Thoracic aorta (tissue), 2 donors: ENCODE measurements around the gene SGIP1. TPM values are rescaled to one million over a fixed set of nuclear protein-coding genes. Genes with fewer than 3 reads are reported as not detected.

Experiments used
- ATAC-seq: fragments of 150-250 bp; one replicate; pipeline ENCODE4 v1.8.0; 2017; ENCODE audit warnings: low read depth; ENCODE audit not compliant: insufficient number of reproducible peaks, low FRiP score
- DNase-seq: peaks from one replicate; pipeline ENCODE4 v3.0.0-alpha.2; 2020; ENCODE audit warnings: low spot score
- H3K27ac ChIP-seq, 2 donors: fragments of 200-600 bp; sonication (generic); 1 replicate in 1 of 2; 2 replicates in 1 of 2; pipeline ENCODE4 v1.5.1; 2016; ENCODE audit warnings: mild to moderate bottlenecking in 2 of 2, moderate library complexity in 2 of 2
- H3K27me3 ChIP-seq: fragments of 200-600 bp; sonication (generic); replicated peaks from 2 replicates; pipeline ENCODE4 v1.6.0; 2016; ENCODE audit warnings: mild to moderate bottlenecking; ENCODE audit not compliant: insufficient read depth
- H3K36me3 ChIP-seq: fragments of 200-600 bp; sonication (generic); one replicate; pipeline ENCODE4 v1.5.1; 2016
- H3K4me1 ChIP-seq, 2 donors: fragments of 200-600 bp; sonication (generic); 1 replicate in 1 of 2; 2 replicates in 1 of 2; pipeline versions ENCODE4 v1.5.1 to v1.6.0; 2016; ENCODE audit warnings: low read depth in 2 of 2, mild to moderate bottlenecking in 1 of 2; ENCODE audit not compliant: control insufficient read depth in 1 of 2
- H3K4me3 ChIP-seq: fragments of 200-600 bp; sonication (generic); 2 replicates; pipeline ENCODE4 v1.5.1; 2016; ENCODE audit warnings: mild to moderate bottlenecking
- H3K9me3 ChIP-seq: fragments of 200-600 bp; sonication (generic); 2 replicates; pipeline ENCODE4 v1.5.1; 2016
- CTCF ChIP-seq: fragments of 200-600 bp; sonication (generic); IDR thresholded peaks from one replicate; pipeline ENCODE4 v1.5.1; 2019; ENCODE audit warnings: antibody characterized with exemption
- total RNA-seq, 2 donors: library from RNA; depleted of rRNA; stranded (reverse); fragments of >200 nt; gene quantifications; one replicate each; pipeline versions ENCODE4 v1.1.0 to v1.2.3, GENCODE V29; 2016

SGIP1 gene
- total RNA-seq, 2 donors from 2014 or later = 47.4 to 116 TPM

DNA sequence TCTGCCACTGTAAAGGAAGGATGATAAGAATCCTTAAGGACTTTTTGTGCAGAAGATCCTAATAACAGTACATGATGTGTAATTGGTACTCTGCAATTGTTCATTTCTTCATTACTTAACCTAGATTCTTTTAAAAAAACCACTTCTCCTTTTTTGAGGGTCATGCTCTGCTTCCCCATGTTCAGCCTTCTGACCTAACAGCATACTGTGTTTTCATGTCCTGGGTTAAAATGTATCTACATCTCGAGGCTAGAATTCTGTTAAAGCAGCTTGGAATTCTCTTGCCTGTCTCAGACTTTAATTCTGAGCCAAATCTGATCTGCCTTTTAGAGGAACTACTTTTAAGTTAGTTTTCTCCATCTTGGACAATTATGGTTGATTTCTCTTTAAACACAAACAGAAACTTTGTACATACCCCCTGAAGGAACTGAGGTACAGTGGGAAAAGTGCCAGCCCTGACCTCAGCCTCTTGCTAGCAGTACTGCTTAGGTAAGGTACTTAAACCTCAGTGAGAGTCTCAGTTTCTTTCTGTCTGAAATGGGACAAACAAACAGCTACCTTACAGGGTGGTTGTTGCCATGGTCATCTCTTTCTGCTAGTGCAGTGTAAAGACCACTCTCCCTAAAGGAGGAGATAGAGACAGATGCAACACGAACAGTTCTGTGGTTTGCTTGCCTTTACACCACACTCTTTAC, 115.1 kb downstream of the SGIP1 start:
- no peaks in the 10 kb centered on the region for H3K4me1 ChIP-seq
- peaks cover 3% of the 10 kb centered on the region for H3K36me3 ChIP-seq
- H3K27me3 ChIP-seq = no peaks in the 10 kb centered on the region
- no peak overlapping the region for H3K27ac ChIP-seq
- no peak overlapping the region for H3K4me3 ChIP-seq
- no peak for TF ChIP-seq CTCF
- DNase-seq (no peak), ATAC-seq (no peak)
- no peaks in the 10 kb centered on the region for H3K9me3 ChIP-seq

DNA sequence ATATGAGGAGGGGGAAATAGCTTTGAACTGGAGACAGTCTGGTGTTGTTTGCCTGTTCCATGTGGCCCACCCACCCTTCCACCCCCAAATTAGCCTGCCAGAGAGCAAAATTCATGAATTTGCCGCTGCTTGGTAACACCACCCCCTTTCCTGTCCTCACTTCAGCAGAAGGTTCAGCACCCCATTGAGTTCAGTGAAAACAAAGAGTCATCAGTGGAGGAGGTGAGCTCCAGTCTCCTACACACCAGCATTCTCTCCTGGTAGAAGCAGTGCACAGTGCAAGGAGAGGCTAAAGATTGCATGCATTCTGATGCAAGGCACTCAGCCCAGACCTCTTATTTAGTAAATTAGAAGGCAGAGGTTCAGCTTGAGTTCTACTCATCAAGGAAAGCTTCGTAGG, 118.6 kb downstream of the SGIP1 start:
- Histone ChIP-seq H3K36me3 (peaks cover 3% of the 10 kb centered on the region), H3K27me3 (no peaks in the 10 kb centered on the region), H3K4me3 (no peak overlapping the region), H3K27ac (no peak overlapping the region), H3K4me1 (no peaks in the 10 kb centered on the region), H3K9me3 (no peaks in the 10 kb centered on the region)
- no peak for ATAC-seq
- no peak for TF ChIP-seq CTCF
- no peak for DNase-seq

DNA sequence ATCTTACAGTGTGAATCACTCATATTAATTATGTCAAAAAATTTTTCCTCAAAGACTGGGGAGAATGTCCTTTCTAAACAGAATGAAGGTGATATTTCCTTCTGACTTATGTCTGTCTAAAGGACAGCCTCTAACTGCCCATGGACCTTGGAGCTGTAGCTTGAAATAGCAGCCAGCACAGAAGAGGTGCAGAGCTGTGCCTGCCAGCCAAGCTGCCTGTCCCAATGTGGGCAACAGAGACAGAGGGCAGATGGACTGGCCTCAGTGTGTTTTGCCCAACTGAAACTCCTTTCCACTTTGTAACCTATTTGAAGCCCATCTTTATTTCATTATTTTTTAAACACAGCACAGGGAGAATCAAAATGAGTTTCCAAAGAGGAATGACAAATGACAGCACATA, 120.7 kb downstream of the SGIP1 start:
- ATAC-seq (no peak), DNase-seq (no peak)
- Histone ChIP-seq H3K27ac (no peak overlapping the region), H3K4me1 (no peaks in the 10 kb centered on the region), H3K27me3 (no peaks in the 10 kb centered on the region), H3K36me3 (no peaks in the 10 kb centered on the region), H3K9me3 (no peaks in the 10 kb centered on the region), H3K4me3 (no peak overlapping the region)
- no peak for TF ChIP-seq CTCF

GRCh38 chr1:66671455-66671854, 137.5 kb downstream of the SGIP1 start:
- DNase-seq (no peak), ATAC-seq (no peak)
- Histone ChIP-seq H3K4me1 (peaks cover 8 to 22% of the 10 kb centered on the region in 2 donors), H3K27ac (no peak overlapping the region), H3K27me3 (no peaks in the 10 kb centered on the region), H3K4me3 (no peak overlapping the region), H3K9me3 (no peaks in the 10 kb centered on the region), H3K36me3 (no peaks in the 10 kb centered on the region)
- no peak for TF ChIP-seq CTCF

GRCh38 chr1:66676613-66677298, 142.8 kb downstream of the SGIP1 start:
- ATAC-seq = peak; percentile 72
- Histone ChIP-seq H3K9me3 (no peaks in the 10 kb centered on the region), H3K27ac (peak overlapping the region; percentile 71 to 85), H3K27me3 (no peaks in the 10 kb centered on the region), H3K4me1 (peaks cover 24 to 51% of the 10 kb centered on the region in 2 donors), H3K36me3 (no peaks in the 10 kb centered on the region), H3K4me3 (peak overlapping the region; percentile 20)
- TF ChIP-seq CTCF = no peak
- no peak for DNase-seq
